A673 (cell line): ENCODE measurements around the gene OMG. TPM values are rescaled to one million over a fixed set of nuclear protein-coding genes. Genes with fewer than 3 reads are reported as not detected.

Experiments
- BruUV-seq: library from RNA; stranded (reverse); fragments of 400-500 nt; replicated peaks from 2 replicates; lab custom pipeline; 2021; lab: Mats Ljungman, UMichigan
- CTCF ChIA-PET: fragments of 300-600 bp; sonication (Branson Sonifier 250); formaldehyde crosslinking; loops from one replicate; lab custom pipeline; 2022; ENCODE audit warnings: antibody characterized with exemption; lab: Charles Lee
- POLR2A ChIA-PET: fragments of 300-600 bp; sonication (Branson Sonifier 250); formaldehyde crosslinking; loops from one replicate; lab custom pipeline; 2022; ENCODE audit warnings: antibody characterized with exemption; ENCODE audit not compliant: low non-redundant PET; lab: Charles Lee
- DNase-seq: peaks from one replicate; pipeline ENCODE4 v3.0.0-alpha.2; 2015; ENCODE audit warnings: low spot score
- H3K27ac ChIP-seq: fragments of 200-600 bp; sonication (generic); 2 replicates; pipeline ENCODE4 v1.5.1; 2016; ENCODE audit warnings: mixed run types, low read depth, mild to moderate bottlenecking, mixed read lengths, antibody characterized with exemption, low read length; ENCODE audit not compliant: poor library complexity, severe bottlenecking
- H3K27me3 ChIP-seq: fragments of 200-600 bp; sonication (generic); replicated peaks from 2 replicates; pipeline ENCODE4 v1.6.1; 2017; ENCODE audit warnings: mixed run types, low read depth, mild to moderate bottlenecking, mixed read lengths, antibody characterized with exemption, low read length; ENCODE audit not compliant: insufficient read depth, poor library complexity
- H3K36me3 ChIP-seq: fragments of 200-600 bp; sonication (generic); 2 replicates; pipeline ENCODE4 v1.6.1; 2016; ENCODE audit warnings: mixed run types, mild to moderate bottlenecking, mixed read lengths, antibody characterized with exemption, low read length; ENCODE audit not compliant: insufficient read depth, poor library complexity, severe bottlenecking
- H3K4me1 ChIP-seq: fragments of 200-600 bp; sonication (generic); 2 replicates; pipeline ENCODE4 v1.6.1; 2017; ENCODE audit warnings: mixed run types, mild to moderate bottlenecking, mixed read lengths, antibody characterized with exemption, low read length; ENCODE audit not compliant: insufficient read depth, poor library complexity, severe bottlenecking
- H3K4me3 ChIP-seq: fragments of 200-600 bp; sonication (generic); 2 replicates; pipeline ENCODE4 v1.5.1; 2016; ENCODE audit warnings: low read depth, mixed run types, mild to moderate bottlenecking, mixed read lengths, low read length; ENCODE audit not compliant: poor library complexity, severe bottlenecking
- H3K9me3 ChIP-seq: fragments of 200-600 bp; sonication (generic); 2 replicates; pipeline ENCODE4 v1.6.1; 2016; ENCODE audit warnings: mixed run types, low read depth, mild to moderate bottlenecking, mixed read lengths, antibody characterized with exemption, low read length; ENCODE audit not compliant: poor library complexity, severe bottlenecking
- CTCF ChIP-seq: fragments of 300-800, 200-600 bp; sonication (generic); conservative IDR thresholded peaks from 2 replicates; pipeline ENCODE4 v1.5.1; 2017; ENCODE audit warnings: low read depth, mild to moderate bottlenecking, antibody characterized with exemption, low read length, moderate library complexity, mixed read lengths
- EZH2 ChIP-seq: fragments of 200-600 bp; sonication (generic); IDR thresholded peaks from 2 replicates; pipeline ENCODE4 v1.6.1; 2017; ENCODE audit warnings: borderline replicate concordance, low read depth, mild to moderate bottlenecking, mixed read lengths, antibody characterized with exemption, low read length; ENCODE audit not compliant: poor library complexity, severe bottlenecking
- intact Hi-C: fragments of 100-400 bp; cut with micrococcal nuclease; formaldehyde crosslinking; loops from one replicate; pipeline ENCODE4 v1.10.0; 2022; ENCODE audit not compliant: unreplicated experiment
- total RNA-seq: library from RNA; stranded (reverse); gene quantifications from 2 replicates; pipeline ENCODE4 v1.2.3, GENCODE V29; 2021

The OMG gene
- total RNA-seq, 1 experiment from 2014 or later: not detected

GRCh38 chr17:31283841-31284240 lies 13.2 kb downstream of the OMG start:
- H3K27me3 ChIP-seq: no peaks in the 10 kb centered on the region
- no peaks in the 10 kb centered on the region for H3K4me1 ChIP-seq
- TF ChIP-seq CTCF (no peak), EZH2 (no peak)
- no peaks in the 10 kb centered on the region for H3K9me3 ChIP-seq
- H3K4me3 ChIP-seq: no peak overlapping the region
- no TSS peak for BruUV-seq
- no peak overlapping the region for H3K27ac ChIP-seq
- CTCF ChIA-PET: no interaction called here
- no peaks in the 10 kb centered on the region for H3K36me3 ChIP-seq
- intact Hi-C loops: no loop called here
- no peak for DNase-seq
- POLR2A ChIA-PET: no interaction called here

GRCh38 chr17:31281061-31281460 lies 16.0 kb downstream of the OMG start:
- intact Hi-C loops: no loop called here
- ChIA-PET POLR2A (no interaction called here), CTCF (no interaction called here)
- TF ChIP-seq EZH2 (no peak), CTCF (no peak)
- BruUV-seq: no TSS peak
- Histone ChIP-seq H3K27me3 (no peaks in the 10 kb centered on the region), H3K27ac (no peak overlapping the region), H3K36me3 (no peaks in the 10 kb centered on the region), H3K4me3 (no peak overlapping the region), H3K4me1 (no peaks in the 10 kb centered on the region), H3K9me3 (no peaks in the 10 kb centered on the region)
- no peak for DNase-seq

- ChIA-PET POLR2A (no interaction called here), CTCF (no interaction called here)
- Histone ChIP-seq H3K27ac (no peak overlapping the region), H3K9me3 (no peaks in the 10 kb centered on the region), H3K4me1 (no peaks in the 10 kb centered on the region), H3K27me3 (no peaks in the 10 kb centered on the region), H3K4me3 (no peak overlapping the region), H3K36me3 (no peaks in the 10 kb centered on the region)
- TF ChIP-seq EZH2 (no peak), CTCF (no peak)
- DNase-seq: no peak
- BruUV-seq: no TSS peak
- intact Hi-C loops: no loop called here
These were observed 17.6 kb downstream of the OMG start for GRCh38 chr17:31279401-31279800.
